Measurements from ENCODE around the gene ARFGAP1.

- TF ChIP-seq MAFK (IDR thresholded peaks at IDR 0.05; ENCODE audit: low read depth, low read length) (no peak), CTCF (conservative IDR thresholded peaks at IDR 0.05; ENCODE audit: low read depth, low read length) (no peak), CHD1 (IDR thresholded peaks at IDR 0.05; ENCODE audit: low read depth, low read length) (no peak)
These were observed 38.7 kb downstream of the ARFGAP1 start for GRCh38 chr20:63311186-63311832.
